ENCODE results near the gene MRPL38. TPM values are rescaled to one million over a fixed set of nuclear protein-coding genes. Genes with fewer than 3 reads are reported as not detected.
A peak's percentile ranks its signal among the peaks of the same experiment; 100 is the strongest.
"Not testable (repeated sequence)": the region's sequence is repeated elsewhere in the genome, so short reads cannot be mapped to it uniquely, and the experiment has no call there.

The MRPL38 gene
- total RNA-seq, 2 experiments from 2014 or later, result 148 to 161 TPM

DNA sequence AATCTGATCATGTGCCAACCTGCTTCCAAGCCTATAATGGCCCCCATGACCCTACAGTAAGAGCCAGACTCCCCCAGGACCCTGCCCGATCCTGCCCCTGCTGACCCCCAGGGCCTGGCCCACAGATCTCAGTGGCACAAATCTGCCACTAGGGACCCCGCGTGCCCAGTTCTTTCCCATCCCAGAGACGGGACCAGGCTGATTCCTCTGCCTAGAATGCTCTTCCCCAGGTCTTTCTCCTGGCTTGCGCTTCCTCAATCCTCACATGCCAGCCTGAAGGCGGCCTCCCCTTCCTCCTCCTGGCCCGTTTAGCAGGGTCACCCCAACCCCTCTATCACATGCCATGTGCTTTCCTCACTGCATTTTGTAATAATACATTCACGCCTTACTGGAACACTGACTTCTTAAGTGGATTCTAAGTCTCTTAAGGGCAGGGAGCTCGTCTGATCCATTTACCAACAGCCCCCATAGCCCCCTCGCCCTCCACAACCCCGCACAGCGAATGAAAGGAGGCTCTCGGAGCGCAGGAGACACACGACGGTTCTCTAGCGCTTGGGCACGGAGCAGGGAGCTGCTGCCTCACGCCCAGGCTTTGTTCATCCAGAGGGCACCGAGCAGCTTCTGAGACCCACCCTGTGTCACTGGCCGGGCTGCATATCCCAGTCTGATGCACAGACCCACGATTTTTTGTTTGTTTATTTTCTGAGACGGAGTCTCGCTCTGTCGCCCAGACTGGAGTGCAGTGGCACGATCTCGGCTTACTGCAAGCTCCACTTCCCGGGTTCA, 9.1 kb downstream of the MRPL38 start:
- Mint-ChIP-seq H3K27ac (peak overlapping the region; percentile 79), H3K36me3 (peaks cover 14% of the 10 kb centered on the region), H3K9me3 (no peaks in the 10 kb centered on the region), H3K4me1 (peaks cover 24% of the 10 kb centered on the region), H3K4me3 (peak overlapping the region; percentile 89), H3K27me3 (no peaks in the 10 kb centered on the region)
- no peak for DNase-seq

GRCh38 chr17:75894049-75894733, 10.5 kb downstream of the MRPL38 start:
- H3K4me3 Mint-ChIP-seq, result peak overlapping the region; percentile 44
- H3K27me3 Mint-ChIP-seq, result no peaks in the 10 kb centered on the region
- H3K36me3 Mint-ChIP-seq, result peaks cover 18% of the 10 kb centered on the region
- DNase-seq, result no peak
- peaks cover 26% of the 10 kb centered on the region for H3K4me1 Mint-ChIP-seq
- no peaks in the 10 kb centered on the region for H3K9me3 Mint-ChIP-seq
- peak overlapping the region; percentile 72 for H3K27ac Mint-ChIP-seq

DNA sequence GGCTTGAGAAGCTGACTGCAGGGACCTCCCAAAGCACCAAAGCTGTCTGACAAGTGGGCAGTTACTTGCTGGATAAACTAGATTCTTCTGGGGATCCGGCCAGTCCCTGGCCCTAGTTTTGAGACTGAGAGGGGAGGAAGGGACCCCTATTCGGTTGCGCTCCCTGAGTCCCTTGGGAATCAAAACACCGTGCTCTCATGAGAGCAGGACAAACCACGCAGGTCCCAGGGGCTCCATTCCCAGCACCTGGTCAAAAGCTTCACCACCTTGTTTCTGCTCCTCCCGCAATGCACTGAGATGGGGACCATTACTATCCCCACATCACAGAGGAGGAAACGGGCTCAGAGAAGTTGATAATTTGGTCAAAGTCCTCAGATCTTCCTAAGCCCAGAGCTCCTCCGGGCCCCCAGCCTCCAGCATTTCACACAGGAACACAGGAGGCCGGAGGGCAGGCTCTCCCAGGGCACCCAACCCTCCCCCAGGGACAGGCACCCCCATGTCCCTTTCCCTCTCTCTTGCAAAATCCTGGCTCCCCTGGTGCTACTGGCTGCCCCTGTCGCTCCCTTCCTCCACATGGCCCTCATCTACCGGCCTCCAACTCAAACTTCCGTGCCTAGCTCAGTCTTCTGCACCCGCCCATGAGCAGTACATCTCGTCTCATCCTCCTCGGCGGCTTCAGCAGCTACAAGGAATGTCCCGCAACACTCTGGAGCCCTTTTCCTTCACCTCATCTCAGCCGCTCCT, 11.2 kb downstream of the MRPL38 start:
- H3K4me3 Mint-ChIP-seq, result peak overlapping the region; percentile 44
- peaks cover 16% of the 10 kb centered on the region for H3K36me3 Mint-ChIP-seq
- H3K4me1 Mint-ChIP-seq, result peaks cover 26% of the 10 kb centered on the region
- DNase-seq, result no peak
- H3K27ac Mint-ChIP-seq, result peak overlapping the region; percentile 72
- no peaks in the 10 kb centered on the region for H3K9me3 Mint-ChIP-seq
- no peaks in the 10 kb centered on the region for H3K27me3 Mint-ChIP-seq

- no peaks in the 10 kb centered on the region for H3K9me3 Mint-ChIP-seq
- peaks cover 25% of the 10 kb centered on the region for H3K4me1 Mint-ChIP-seq
- no peaks in the 10 kb centered on the region for H3K27me3 Mint-ChIP-seq
- peaks cover 15% of the 10 kb centered on the region for H3K36me3 Mint-ChIP-seq
- no peak overlapping the region for H3K27ac Mint-ChIP-seq
- no peak overlapping the region for H3K4me3 Mint-ChIP-seq
- no peak for DNase-seq
Measured at GRCh38 chr17:75892556-75893224, 12.0 kb downstream of the MRPL38 start.

DNA sequence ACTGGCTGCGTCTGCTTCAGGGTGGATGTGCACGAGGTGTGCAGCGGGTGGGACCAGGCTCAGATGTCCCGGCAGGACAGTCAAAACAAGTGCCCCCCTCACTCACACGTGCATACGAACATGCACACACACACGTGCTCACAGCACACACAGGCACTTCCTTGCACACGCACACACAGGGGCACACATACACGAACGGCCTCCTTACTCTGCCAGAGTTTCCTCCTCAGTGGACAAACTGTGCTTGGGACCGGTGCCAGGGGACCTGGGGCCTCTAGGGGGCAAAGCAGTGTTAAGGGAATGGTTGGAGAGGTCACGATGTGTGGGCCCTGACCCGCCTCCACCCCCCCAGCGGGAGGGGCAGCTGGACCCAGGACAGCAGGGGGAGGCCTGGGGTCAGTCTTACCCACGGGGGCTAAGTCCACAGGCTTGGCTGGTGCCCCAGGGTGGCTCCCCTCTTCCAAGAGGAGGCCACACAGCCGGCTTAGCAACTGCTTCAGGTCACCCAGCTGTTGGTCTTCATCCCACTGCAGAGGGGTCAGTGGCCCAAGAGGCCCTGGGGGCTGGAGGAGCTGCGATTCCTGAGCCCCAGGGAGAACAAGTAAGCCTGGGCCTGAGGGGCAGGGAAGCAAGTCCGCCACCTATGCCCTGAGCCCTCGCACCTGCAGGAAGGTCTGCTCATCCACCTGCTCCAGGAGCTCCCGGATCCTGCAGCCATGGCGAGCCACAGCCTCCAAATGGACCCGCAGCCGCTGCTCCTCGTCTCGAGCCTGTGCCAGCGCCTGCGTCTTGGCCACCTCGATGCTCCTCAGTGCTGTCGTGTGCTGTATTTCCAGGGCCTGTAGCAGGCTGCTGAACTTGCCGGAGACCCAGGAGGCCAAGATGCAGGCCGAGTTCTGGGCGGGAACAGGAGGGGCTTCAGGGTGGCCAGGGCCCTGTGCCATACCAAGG, 12.8 kb downstream of the MRPL38 start:
- no peak overlapping the region for H3K27ac Mint-ChIP-seq
- H3K27me3 Mint-ChIP-seq, result no peaks in the 10 kb centered on the region
- DNase-seq, result no peak
- H3K4me3 Mint-ChIP-seq, result no peak overlapping the region
- H3K4me1 Mint-ChIP-seq, result peaks cover 20% of the 10 kb centered on the region
- no peaks in the 10 kb centered on the region for H3K9me3 Mint-ChIP-seq
- peaks cover 15% of the 10 kb centered on the region for H3K36me3 Mint-ChIP-seq

DNA sequence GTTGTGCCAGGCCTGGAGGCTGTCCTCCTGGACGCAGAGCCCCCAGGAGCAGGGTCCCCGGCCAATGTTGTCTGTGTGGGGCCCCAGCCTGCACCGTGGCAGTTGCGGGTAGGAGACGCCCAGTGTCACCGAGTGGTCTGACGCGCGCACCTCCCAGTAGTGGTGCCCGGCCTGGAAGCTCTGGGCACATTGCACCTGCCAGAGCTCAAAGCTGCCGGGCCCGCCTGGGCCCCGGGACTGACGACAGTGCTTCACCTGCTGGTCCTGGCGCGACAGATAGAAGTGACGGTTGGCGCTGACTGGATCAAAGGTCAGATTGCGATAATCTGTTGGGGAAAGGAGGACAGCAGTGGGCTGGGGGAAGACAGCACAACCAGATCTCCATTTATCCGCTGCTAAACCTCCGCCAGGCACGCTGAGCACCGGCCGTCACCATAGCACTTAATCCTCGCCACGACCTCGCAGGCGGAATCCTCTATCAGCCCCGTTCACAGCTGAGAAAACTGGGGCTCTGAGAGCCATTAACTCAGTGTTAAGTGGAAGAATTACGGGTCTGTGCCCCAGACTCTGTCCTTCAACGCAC, 13.6 kb downstream of the MRPL38 start:
- H3K27ac Mint-ChIP-seq, result no peak overlapping the region
- H3K4me3 Mint-ChIP-seq, result no peak overlapping the region
- H3K4me1 Mint-ChIP-seq, result peaks cover 20% of the 10 kb centered on the region
- H3K27me3 Mint-ChIP-seq, result no peaks in the 10 kb centered on the region
- DNase-seq, result no peak
- no peaks in the 10 kb centered on the region for H3K9me3 Mint-ChIP-seq
- H3K36me3 Mint-ChIP-seq, result peaks cover 15% of the 10 kb centered on the region

GRCh38 chr17:75889454-75889853, 15.2 kb downstream of the MRPL38 start:
- H3K27me3 Mint-ChIP-seq, result no peaks in the 10 kb centered on the region
- no peak overlapping the region for H3K4me3 Mint-ChIP-seq
- peaks cover 4% of the 10 kb centered on the region for H3K36me3 Mint-ChIP-seq
- H3K9me3 Mint-ChIP-seq, result no peaks in the 10 kb centered on the region
- H3K4me1 Mint-ChIP-seq, result peaks cover 11% of the 10 kb centered on the region
- DNase-seq, result no peak
- peak overlapping the region; percentile 42 for H3K27ac Mint-ChIP-seq

GRCh38 chr17:75888484-75888883, 16.2 kb downstream of the MRPL38 start:
- Mint-ChIP-seq H3K9me3 (no peaks in the 10 kb centered on the region), H3K4me1 (peaks cover 3% of the 10 kb centered on the region), H3K27ac (peak overlapping the region; percentile 46)

GRCh38 chr17:75885860-75886259, 18.8 kb downstream of the MRPL38 start:
- not testable (repeated sequence) for H3K27ac Mint-ChIP-seq, H3K4me1 Mint-ChIP-seq, DNase-seq, H3K9me3 Mint-ChIP-seq, H3K27me3 Mint-ChIP-seq, H3K36me3 Mint-ChIP-seq, H3K4me3 Mint-ChIP-seq

More at GRCh38 chr17:75888484-75888883, 16.2 kb downstream of the MRPL38 start:
- no peak for DNase-seq
- H3K4me3 Mint-ChIP-seq, result no peak overlapping the region
- H3K36me3 Mint-ChIP-seq, result peaks cover 4% of the 10 kb centered on the region
- no peaks in the 10 kb centered on the region for H3K27me3 Mint-ChIP-seq

GRCh38 chr17:75885431-75885830, 19.3 kb downstream of the MRPL38 start:
- Mint-ChIP-seq H3K4me1 (peaks cover 3% of the 10 kb centered on the region), H3K27me3 (no peaks in the 10 kb centered on the region), H3K36me3 (peaks cover 3% of the 10 kb centered on the region), H3K4me3 (no peak overlapping the region), H3K9me3 (no peaks in the 10 kb centered on the region), H3K27ac (no peak overlapping the region)
- no peak for DNase-seq

DNA sequence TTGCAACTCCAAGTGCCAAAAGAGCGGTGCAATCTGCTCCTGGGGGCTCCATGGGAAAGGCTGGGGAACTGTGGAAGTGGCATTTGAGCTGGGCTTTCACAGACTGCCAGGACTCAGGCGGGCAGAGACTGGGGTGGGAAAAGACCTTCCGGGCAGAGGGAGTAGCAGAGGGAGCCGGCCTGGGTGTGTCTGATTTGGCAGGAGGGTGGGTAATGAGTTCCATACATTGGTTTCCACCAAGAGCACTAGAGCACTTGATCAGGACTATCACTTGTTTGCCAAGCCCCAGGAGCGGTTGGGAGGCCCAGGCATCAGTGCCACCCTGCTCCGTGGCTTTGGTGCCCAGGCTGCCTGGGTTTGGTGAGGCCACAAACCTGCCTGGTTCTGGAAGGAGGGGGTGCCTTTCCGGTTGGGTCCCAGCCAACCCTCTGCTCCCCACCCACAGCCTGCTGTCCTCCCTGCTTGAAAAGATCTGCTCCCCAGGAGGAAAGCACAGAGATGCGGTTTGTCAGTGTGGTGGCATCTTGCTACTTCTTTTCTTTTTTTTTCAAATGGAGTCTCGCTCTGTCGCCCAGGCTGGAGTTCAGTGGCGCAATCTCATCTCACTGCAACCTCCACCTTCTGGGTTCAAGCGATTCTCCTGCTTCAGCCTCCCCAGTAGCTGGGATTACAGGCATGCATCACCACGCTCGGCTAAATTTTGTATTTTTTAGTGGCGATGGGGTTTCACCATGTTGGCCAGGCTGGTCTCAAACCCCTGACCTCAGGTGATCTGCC, 22.8 kb downstream of the MRPL38 start:
- H3K36me3 Mint-ChIP-seq, result no peaks in the 10 kb centered on the region
- no peak overlapping the region for H3K27ac Mint-ChIP-seq
- DNase-seq, result no peak
- H3K4me3 Mint-ChIP-seq, result no peak overlapping the region
- H3K9me3 Mint-ChIP-seq, result no peaks in the 10 kb centered on the region
- H3K27me3 Mint-ChIP-seq, result peaks cover 5% of the 10 kb centered on the region
- H3K4me1 Mint-ChIP-seq, result peaks cover 11% of the 10 kb centered on the region

DNA sequence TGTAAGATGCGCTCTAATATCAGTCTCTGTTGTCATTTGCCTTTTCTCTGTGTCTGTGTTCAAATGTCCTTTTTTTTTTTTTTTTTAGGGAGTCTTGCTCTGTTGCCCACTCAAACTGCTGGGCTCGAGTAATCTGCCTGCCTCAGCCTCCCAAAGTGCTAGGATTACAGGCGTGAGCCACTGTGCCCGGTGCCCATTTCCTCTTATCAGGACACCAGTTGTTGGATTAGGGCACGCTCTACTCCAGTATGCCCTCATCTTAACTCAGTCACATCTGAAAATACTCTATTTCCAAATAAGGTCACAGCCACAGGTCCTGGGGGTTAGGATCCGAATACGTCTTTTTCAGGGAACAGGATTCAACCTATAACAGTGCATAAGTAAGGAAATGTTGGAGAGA, 24.4 kb downstream of the MRPL38 start:
- Mint-ChIP-seq H3K27me3 (peaks cover 5% of the 10 kb centered on the region), H3K4me1 (peaks cover 24% of the 10 kb centered on the region), H3K9me3 (no peaks in the 10 kb centered on the region), H3K27ac (no peak overlapping the region), H3K36me3 (peaks cover 5% of the 10 kb centered on the region), H3K4me3 (no peak overlapping the region)
- no peak for DNase-seq
